Fibroblast of the aortic adventitia (primary cell): ENCODE data around the gene CSRP1. TPM values are rescaled to one million over a fixed set of nuclear protein-coding genes. Genes with fewer than 3 reads are reported as not detected.
A peak's percentile ranks its signal among the peaks of the same experiment; 100 is the strongest.

Source experiments
- DNase-seq: peaks from one replicate; pipeline ENCODE4 v3.0.0-alpha.2; 2010; ENCODE audit warnings: low read depth
- H3K4me3 ChIP-seq: 2 replicates; pipeline ENCODE4 v1.5.1; 2011; ENCODE audit warnings: low read depth, mild to moderate bottlenecking, control low read depth, low read length, moderate library complexity
- CTCF ChIP-seq: IDR thresholded peaks from 2 replicates; pipeline ENCODE4 v1.5.1; 2011; ENCODE audit warnings: mild to moderate bottlenecking, low read length, control low read depth, inconsistent platforms; ENCODE audit not compliant: insufficient read depth
- total RNA-seq: library from RNA; depleted of rRNA; stranded (reverse); fragments of >200 nt; gene quantifications from 2 replicates; pipeline ENCODE4 v1.2.3, GENCODE V29; 2012; ENCODE audit warnings: low replicate concordance

CSRP1 gene
- total RNA-seq, 1 donor = 86.9 TPM

- TF ChIP-seq CTCF = no peak
These were observed 2.0 kb downstream of the CSRP1 start for GRCh38 chr1:201504799-201505502.

GRCh38 chr1:201504179-201504631, 2.7 kb downstream of the CSRP1 start:
- no peak overlapping the region for H3K4me3 ChIP-seq
- DNase-seq = peak; percentile 57
- TF ChIP-seq CTCF = no peak

More at GRCh38 chr1:201504799-201505502, 2.0 kb downstream of the CSRP1 start:
- DNase-seq = no peak
- peak overlapping the region; percentile 76 for H3K4me3 ChIP-seq

- DNase-seq = peak; percentile 95
- H3K4me3 ChIP-seq = no peak overlapping the region
- no peak for TF ChIP-seq CTCF
These were observed 3.3 kb downstream of the CSRP1 start for GRCh38 chr1:201503397-201504176.

GRCh38 chr1:201502511-201502857, 4.4 kb downstream of the CSRP1 start:
- no peak overlapping the region for H3K4me3 ChIP-seq
- no peak for DNase-seq
- no peak for TF ChIP-seq CTCF

GRCh38 chr1:201501812-201502510, 5.0 kb downstream of the CSRP1 start:
- no peak for DNase-seq
- H3K4me3 ChIP-seq = no peak overlapping the region
- TF ChIP-seq CTCF = no peak

GRCh38 chr1:201501144-201501543, 5.8 kb downstream of the CSRP1 start:
- DNase-seq = peak; percentile 47
- H3K4me3 ChIP-seq = no peak overlapping the region
- no peak for TF ChIP-seq CTCF
